Progenitor cell of endocrine pancreas (in vitro differentiated cells): ENCODE data around the gene FGR. TPM values are rescaled to one million over a fixed set of nuclear protein-coding genes. Genes with fewer than 3 reads are reported as not detected.

Experiments
- DNase-seq: peaks from one replicate; pipeline ENCODE4 v3.0.0; 2021; ENCODE audit warnings: low spot score; ENCODE audit not compliant: unreplicated experiment
- H3K27ac Mint-ChIP-seq: 2 replicates; pipeline ENCODE4 v1.8.0; 2021; ENCODE audit warnings: mild to moderate bottlenecking, moderate library complexity, mixed read lengths
- H3K27me3 Mint-ChIP-seq: 2 replicates; pipeline ENCODE4 v1.8.0; 2021; ENCODE audit warnings: mixed read lengths
- H3K36me3 Mint-ChIP-seq: 2 replicates; pipeline ENCODE4 v1.8.0; 2022; ENCODE audit warnings: mixed read lengths; ENCODE audit not compliant: insufficient read depth
- H3K4me1 Mint-ChIP-seq: 2 replicates; pipeline ENCODE4 v1.8.0; 2021; ENCODE audit warnings: low read depth, mixed read lengths
- H3K4me3 Mint-ChIP-seq: 2 replicates; pipeline ENCODE4 v1.8.0; 2021; ENCODE audit warnings: low read depth, mild to moderate bottlenecking, moderate library complexity, mixed read lengths
- H3K9me3 Mint-ChIP-seq: 2 replicates; pipeline ENCODE4 v1.8.0; 2021; ENCODE audit warnings: low read depth, mixed read lengths
- total RNA-seq: library from RNA; stranded (reverse); gene quantifications from 2 replicates; pipeline ENCODE4 v1.2.1, GENCODE V29; 2021
- TF ChIP-seq, protein P1 (sequence below): fragments of 200-600 bp; sonication (generic); IDR thresholded peaks from one replicate; pipeline ENCODE4 v1.5.0; 2021; ENCODE audit warnings: antibody characterized with exemption, mild to moderate bottlenecking; ENCODE audit not compliant: unreplicated experiment

The FGR gene
- total RNA-seq, 1 donor from 2014 or later, result not detected

DNA sequence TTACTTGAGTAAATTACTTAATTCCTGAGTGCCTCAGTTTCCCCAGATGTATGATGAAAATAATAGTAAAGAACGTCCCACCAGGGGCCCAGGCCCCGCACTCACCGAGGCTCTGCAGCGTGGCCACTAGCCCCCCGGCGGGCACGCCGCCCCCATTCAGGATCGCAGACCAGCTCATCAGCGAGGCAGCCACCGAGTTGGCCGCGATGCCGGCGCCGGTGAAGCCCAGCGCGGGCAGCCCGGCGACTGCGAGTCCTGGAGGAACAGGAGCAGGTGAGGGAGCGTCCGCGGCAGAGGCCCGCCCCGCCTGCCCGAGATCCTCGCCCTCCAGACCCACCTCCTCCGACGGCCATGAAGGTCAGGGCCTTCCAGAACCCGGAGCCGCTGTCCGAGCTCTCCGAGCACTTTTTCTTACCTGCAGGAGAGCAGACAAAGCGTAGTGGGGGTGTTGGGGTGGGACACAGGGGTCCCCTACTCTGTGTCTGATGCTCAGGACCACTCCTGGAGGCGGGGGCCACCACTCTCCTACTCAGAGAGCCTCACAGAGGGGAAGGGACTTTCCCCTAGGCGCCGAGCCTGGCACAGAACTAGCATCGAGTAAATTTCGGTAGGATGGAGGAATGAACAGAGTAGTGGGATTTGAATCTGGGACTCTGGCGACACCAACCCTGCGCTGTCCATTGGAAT lies 33.3 kb upstream of the FGR start:
- Mint-ChIP-seq H3K36me3 (no peaks in the 10 kb centered on the region), H3K9me3 (no peaks in the 10 kb centered on the region), H3K27me3 (peaks cover 16% of the 10 kb centered on the region), H3K4me3 (no peak overlapping the region), H3K4me1 (peaks cover 5% of the 10 kb centered on the region), H3K27ac (no peak overlapping the region)
- TF ChIP-seq, protein P1, sequence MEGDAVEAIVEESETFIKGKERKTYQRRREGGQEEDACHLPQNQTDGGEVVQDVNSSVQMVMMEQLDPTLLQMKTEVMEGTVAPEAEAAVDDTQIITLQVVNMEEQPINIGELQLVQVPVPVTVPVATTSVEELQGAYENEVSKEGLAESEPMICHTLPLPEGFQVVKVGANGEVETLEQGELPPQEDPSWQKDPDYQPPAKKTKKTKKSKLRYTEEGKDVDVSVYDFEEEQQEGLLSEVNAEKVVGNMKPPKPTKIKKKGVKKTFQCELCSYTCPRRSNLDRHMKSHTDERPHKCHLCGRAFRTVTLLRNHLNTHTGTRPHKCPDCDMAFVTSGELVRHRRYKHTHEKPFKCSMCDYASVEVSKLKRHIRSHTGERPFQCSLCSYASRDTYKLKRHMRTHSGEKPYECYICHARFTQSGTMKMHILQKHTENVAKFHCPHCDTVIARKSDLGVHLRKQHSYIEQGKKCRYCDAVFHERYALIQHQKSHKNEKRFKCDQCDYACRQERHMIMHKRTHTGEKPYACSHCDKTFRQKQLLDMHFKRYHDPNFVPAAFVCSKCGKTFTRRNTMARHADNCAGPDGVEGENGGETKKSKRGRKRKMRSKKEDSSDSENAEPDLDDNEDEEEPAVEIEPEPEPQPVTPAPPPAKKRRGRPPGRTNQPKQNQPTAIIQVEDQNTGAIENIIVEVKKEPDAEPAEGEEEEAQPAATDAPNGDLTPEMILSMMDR, result no peak
- no peak for DNase-seq

DNA sequence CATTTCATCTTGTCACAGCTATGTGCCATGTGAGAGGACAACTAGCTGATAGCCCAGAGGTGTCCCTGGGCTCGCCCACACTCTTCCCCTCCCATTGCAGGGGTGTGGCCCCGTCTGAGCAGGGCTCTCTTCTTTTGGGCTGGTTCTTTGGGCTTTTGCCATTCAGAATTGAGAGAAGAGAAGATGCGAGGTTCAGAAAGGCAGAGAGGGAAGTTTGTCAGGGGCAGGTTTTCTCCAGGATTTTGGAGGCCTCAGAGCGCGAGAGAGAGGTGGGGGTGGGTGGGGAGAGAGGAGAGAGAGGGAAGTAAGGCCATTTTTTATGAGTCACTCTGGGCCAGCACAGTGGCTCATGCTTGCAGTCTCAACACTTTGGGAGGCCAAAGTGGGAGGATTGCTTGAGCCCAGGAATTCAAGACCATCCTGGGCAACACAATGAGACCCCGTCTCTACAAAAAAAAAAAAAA lies 31.8 kb upstream of the FGR start:
- no peak overlapping the region for H3K27ac Mint-ChIP-seq
- H3K4me1 Mint-ChIP-seq, result peaks cover under 1% of the 10 kb centered on the region
- H3K4me3 Mint-ChIP-seq, result no peak overlapping the region
- peaks cover 17% of the 10 kb centered on the region for H3K27me3 Mint-ChIP-seq
- no peaks in the 10 kb centered on the region for H3K9me3 Mint-ChIP-seq
- DNase-seq, result no peak
- H3K36me3 Mint-ChIP-seq, result no peaks in the 10 kb centered on the region
- TF ChIP-seq, protein P1, result no peak

DNA sequence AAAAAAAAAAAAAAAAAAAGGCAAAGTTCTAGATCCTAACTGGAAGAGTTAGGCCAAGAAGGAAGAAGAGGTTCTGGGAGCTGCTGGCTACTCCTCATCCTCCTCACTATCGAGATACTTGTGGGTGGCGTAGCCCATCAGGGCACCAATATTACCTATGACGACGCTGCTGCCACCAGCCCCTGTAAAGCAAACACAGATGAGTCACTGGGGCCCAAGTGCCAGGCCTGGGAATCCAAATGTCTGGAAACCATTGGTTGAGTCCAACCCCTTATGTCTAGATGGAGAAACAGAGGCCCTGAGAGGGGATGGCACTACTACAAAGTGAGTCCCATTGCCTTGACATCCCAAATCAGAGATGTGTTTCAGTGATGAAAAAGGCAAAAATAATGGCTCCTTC lies 31.3 kb upstream of the FGR start:
- Mint-ChIP-seq H3K27me3 (peaks cover 19% of the 10 kb centered on the region), H3K9me3 (no peaks in the 10 kb centered on the region), H3K4me3 (no peak overlapping the region), H3K27ac (no peak overlapping the region), H3K36me3 (no peaks in the 10 kb centered on the region), H3K4me1 (no peaks in the 10 kb centered on the region)
- no peak for DNase-seq
- TF ChIP-seq, protein P1, result no peak

DNA sequence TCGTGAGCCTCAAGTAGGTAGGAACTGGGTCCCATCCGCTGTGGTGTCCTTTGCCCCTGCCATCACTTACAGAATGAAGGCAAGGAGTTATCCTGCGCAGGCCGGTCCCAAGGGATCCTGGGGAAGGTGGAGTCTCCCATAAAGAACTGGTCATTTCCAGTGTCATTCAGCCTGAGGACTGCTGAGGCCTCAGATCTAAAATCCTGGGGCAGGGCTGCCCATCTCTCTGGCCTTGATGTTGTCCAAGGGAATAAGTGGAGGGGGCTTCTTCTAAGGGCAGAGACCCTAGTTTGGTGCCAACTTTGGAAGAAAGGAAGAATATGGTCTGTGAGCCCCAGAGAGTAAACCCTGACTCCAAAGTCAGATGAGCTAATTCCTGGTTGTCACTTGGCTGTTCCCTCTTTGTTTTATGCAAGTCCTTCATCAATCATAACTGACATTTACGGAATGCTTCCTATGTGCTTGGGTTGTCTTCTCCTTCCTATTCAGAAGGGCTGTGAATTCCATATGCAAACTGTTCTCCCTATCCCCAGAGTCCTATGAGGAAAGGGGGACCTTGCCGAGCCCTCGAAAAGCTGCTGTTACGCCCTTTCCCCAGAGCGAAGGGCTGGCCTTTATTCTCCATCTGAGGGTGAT lies 30.1 kb upstream of the FGR start:
- Mint-ChIP-seq H3K4me1 (peaks cover 1% of the 10 kb centered on the region), H3K36me3 (no peaks in the 10 kb centered on the region), H3K27me3 (peaks cover 22% of the 10 kb centered on the region), H3K9me3 (no peaks in the 10 kb centered on the region), H3K27ac (no peak overlapping the region), H3K4me3 (no peak overlapping the region)
- TF ChIP-seq, protein P1, result no peak
- DNase-seq, result no peak

DNA sequence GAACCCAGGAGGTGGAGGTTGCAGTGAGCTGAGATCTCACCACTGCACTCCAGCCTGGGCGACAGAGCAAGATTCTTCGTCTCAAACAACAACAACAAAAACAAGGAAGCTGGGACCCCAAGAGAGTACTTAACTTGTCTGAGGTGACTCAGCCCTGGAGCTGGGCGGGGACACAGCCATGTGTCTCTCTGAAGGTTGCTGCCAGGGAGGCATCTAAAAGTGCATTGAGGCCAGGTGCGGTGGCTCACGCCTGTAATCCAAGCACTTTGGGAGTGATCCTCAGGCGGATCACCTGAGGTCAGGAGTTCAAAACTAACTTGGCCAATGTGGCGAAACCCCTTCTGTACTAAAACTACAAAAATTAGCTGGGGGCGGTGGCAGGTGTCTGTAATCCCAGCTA lies 29.3 kb upstream of the FGR start:
- Mint-ChIP-seq H3K9me3 (no peaks in the 10 kb centered on the region), H3K4me3 (no peak overlapping the region), H3K36me3 (no peaks in the 10 kb centered on the region), H3K4me1 (peaks cover 1% of the 10 kb centered on the region), H3K27me3 (peaks cover 18% of the 10 kb centered on the region), H3K27ac (no peak overlapping the region)
- TF ChIP-seq, protein P1, result no peak
- DNase-seq, result no peak
